ENCODE results near the gene SFRP5. TPM values are rescaled to one million over a fixed set of nuclear protein-coding genes. Genes with fewer than 3 reads are reported as not detected.

The SFRP5 gene
- total RNA-seq, 1 donor from 2014 or later: not detected

- peaks cover 43% of the 10 kb centered on the region for H3K27me3 Mint-ChIP-seq (ENCODE audit: unreplicated experiment)
- peak overlapping the region; percentile 29 for H3K4me3 Mint-ChIP-seq (ENCODE audit: unreplicated experiment)
Observed at GRCh38 chr10:97770255-97770654, 1.5 kb downstream of the SFRP5 start.

GRCh38 chr10:97768322-97769315, 3.2 kb downstream of the SFRP5 start:
- TF ChIP-seq, protein P1, sequence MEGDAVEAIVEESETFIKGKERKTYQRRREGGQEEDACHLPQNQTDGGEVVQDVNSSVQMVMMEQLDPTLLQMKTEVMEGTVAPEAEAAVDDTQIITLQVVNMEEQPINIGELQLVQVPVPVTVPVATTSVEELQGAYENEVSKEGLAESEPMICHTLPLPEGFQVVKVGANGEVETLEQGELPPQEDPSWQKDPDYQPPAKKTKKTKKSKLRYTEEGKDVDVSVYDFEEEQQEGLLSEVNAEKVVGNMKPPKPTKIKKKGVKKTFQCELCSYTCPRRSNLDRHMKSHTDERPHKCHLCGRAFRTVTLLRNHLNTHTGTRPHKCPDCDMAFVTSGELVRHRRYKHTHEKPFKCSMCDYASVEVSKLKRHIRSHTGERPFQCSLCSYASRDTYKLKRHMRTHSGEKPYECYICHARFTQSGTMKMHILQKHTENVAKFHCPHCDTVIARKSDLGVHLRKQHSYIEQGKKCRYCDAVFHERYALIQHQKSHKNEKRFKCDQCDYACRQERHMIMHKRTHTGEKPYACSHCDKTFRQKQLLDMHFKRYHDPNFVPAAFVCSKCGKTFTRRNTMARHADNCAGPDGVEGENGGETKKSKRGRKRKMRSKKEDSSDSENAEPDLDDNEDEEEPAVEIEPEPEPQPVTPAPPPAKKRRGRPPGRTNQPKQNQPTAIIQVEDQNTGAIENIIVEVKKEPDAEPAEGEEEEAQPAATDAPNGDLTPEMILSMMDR (IDR thresholded peaks at IDR 0.05): no peak
- H3K4me3 Mint-ChIP-seq (ENCODE audit: unreplicated experiment): no peak overlapping the region
- DNase-seq (ENCODE audit: extremely low spot score, unreplicated experiment): no peak
- H3K9me3 Mint-ChIP-seq (ENCODE audit: unreplicated experiment): no peaks in the 10 kb centered on the region
- H3K27me3 Mint-ChIP-seq (ENCODE audit: unreplicated experiment): peaks cover 38% of the 10 kb centered on the region
- peaks cover 13% of the 10 kb centered on the region for H3K4me1 Mint-ChIP-seq (ENCODE audit: unreplicated experiment)
- peaks cover 5% of the 10 kb centered on the region for H3K36me3 Mint-ChIP-seq (ENCODE audit: unreplicated experiment)
- no peak overlapping the region for H3K27ac Mint-ChIP-seq (ENCODE audit: unreplicated experiment)

More at GRCh38 chr10:97770255-97770654, 1.5 kb downstream of the SFRP5 start:
- Mint-ChIP-seq H3K27ac (ENCODE audit: unreplicated experiment) (no peak overlapping the region), H3K4me1 (ENCODE audit: unreplicated experiment) (peaks cover 12% of the 10 kb centered on the region), H3K9me3 (ENCODE audit: unreplicated experiment) (no peaks in the 10 kb centered on the region), H3K36me3 (ENCODE audit: unreplicated experiment) (peaks cover 5% of the 10 kb centered on the region)
- TF ChIP-seq, protein P1 (IDR thresholded peaks at IDR 0.05): no peak
- no peak for DNase-seq (ENCODE audit: extremely low spot score, unreplicated experiment)

- Mint-ChIP-seq H3K27me3 (ENCODE audit: unreplicated experiment) (peaks cover 25% of the 10 kb centered on the region), H3K27ac (ENCODE audit: unreplicated experiment) (no peak overlapping the region), H3K4me3 (ENCODE audit: unreplicated experiment) (no peak overlapping the region), H3K9me3 (ENCODE audit: unreplicated experiment) (no peaks in the 10 kb centered on the region), H3K36me3 (ENCODE audit: unreplicated experiment) (peaks cover 5% of the 10 kb centered on the region), H3K4me1 (ENCODE audit: unreplicated experiment) (peaks cover 22% of the 10 kb centered on the region)
- DNase-seq (ENCODE audit: extremely low spot score, unreplicated experiment): no peak
- TF ChIP-seq, protein P1 (IDR thresholded peaks at IDR 0.05): no peak
Observed at GRCh38 chr10:97766996-97767924, 4.5 kb downstream of the SFRP5 start.

- Mint-ChIP-seq H3K9me3 (ENCODE audit: unreplicated experiment) (no peaks in the 10 kb centered on the region), H3K27ac (ENCODE audit: unreplicated experiment) (no peak overlapping the region), H3K36me3 (ENCODE audit: unreplicated experiment) (peaks cover 5% of the 10 kb centered on the region), H3K4me1 (ENCODE audit: unreplicated experiment) (peaks cover 21% of the 10 kb centered on the region), H3K4me3 (ENCODE audit: unreplicated experiment) (no peak overlapping the region), H3K27me3 (ENCODE audit: unreplicated experiment) (peaks cover 19% of the 10 kb centered on the region)
- DNase-seq (ENCODE audit: extremely low spot score, unreplicated experiment): no peak
- TF ChIP-seq, protein P1 (IDR thresholded peaks at IDR 0.05): no peak
Observed at GRCh38 chr10:97766106-97766810, 5.5 kb downstream of the SFRP5 start.
